Stimulated activated CD8-positive, alpha-beta memory T cell treated with anti-CD3 and anti-CD28 coated beads, Interleukin-12 subunit alpha, Interleukin-12 subunit beta, amount 100 ng/mL, for 24 hours (primary cell): Measurements from ENCODE around the gene AEBP1.

ENCODE experiments used
- DNase-seq: peaks from one replicate; pipeline ENCODE4 v3.0.0-alpha.2; 2020; ENCODE audit errors: extremely low read depth

AEBP1 gene

GRCh38 chr7:44104860-44105771 lies 971 bp downstream of the AEBP1 start:
- DNase-seq, result no peak

- no peak for DNase-seq
These were observed 1.7 kb downstream of the AEBP1 start for GRCh38 chr7:44105832-44106231.

GRCh38 chr7:44106311-44107065 lies 2.3 kb downstream of the AEBP1 start:
- no peak for DNase-seq

- DNase-seq, result no peak
These were observed 3.2 kb downstream of the AEBP1 start for GRCh38 chr7:44107116-44107960.

GRCh38 chr7:44107961-44108767 lies 4.0 kb downstream of the AEBP1 start:
- DNase-seq, result no peak

- DNase-seq, result no peak
These were observed 4.9 kb downstream of the AEBP1 start for GRCh38 chr7:44108768-44109750.

GRCh38 chr7:44109991-44110390 lies 5.8 kb downstream of the AEBP1 start:
- DNase-seq, result no peak

- DNase-seq, result no peak
These were observed 6.8 kb downstream of the AEBP1 start for GRCh38 chr7:44110719-44111635.

GRCh38 chr7:44111761-44112160 lies 7.6 kb downstream of the AEBP1 start:
- DNase-seq, result no peak

GRCh38 chr7:44112231-44112996 lies 8.3 kb downstream of the AEBP1 start:
- no peak for DNase-seq

GRCh38 chr7:44112997-44113763 lies 9.0 kb downstream of the AEBP1 start:
- no peak for DNase-seq

- DNase-seq, result no peak
These were observed 9.7 kb downstream of the AEBP1 start for GRCh38 chr7:44113764-44114354.

GRCh38 chr7:44114586-44115310 lies 10.6 kb downstream of the AEBP1 start:
- DNase-seq, result no peak

- DNase-seq, result no peak
These were observed 12.1 kb downstream of the AEBP1 start for GRCh38 chr7:44116087-44116788.

- no peak for DNase-seq
These were observed 12.9 kb downstream of the AEBP1 start for GRCh38 chr7:44116789-44117666.
